H9 (cell line): Measurements from ENCODE around the gene LTK. TPM values are rescaled to one million over a fixed set of nuclear protein-coding genes. Genes with fewer than 3 reads are reported as not detected.
A peak's percentile ranks its signal among the peaks of the same experiment; 100 is the strongest.

Experiments used
- DNase-seq: peaks from one replicate; pipeline ENCODE4 v3.0.0-alpha.2; 2017
- H2AFZ ChIP-seq: one replicate; pipeline ENCODE4 v1.6.1; 2013; ENCODE audit warnings: mild to moderate bottlenecking, low read length, control low read depth, moderate library complexity
- H2AK5ac ChIP-seq: 2 replicates; pipeline ENCODE4 v1.6.1; 2013; ENCODE audit warnings: low read length, control low read depth, mixed read lengths; ENCODE audit not compliant: insufficient read length
- H2BK120ac ChIP-seq: one replicate; pipeline ENCODE4 v1.6.1; 2013; ENCODE audit warnings: low read depth, mild to moderate bottlenecking, low read length, control low read depth, inconsistent platforms; ENCODE audit not compliant: poor library complexity, severe bottlenecking
- H2BK12ac ChIP-seq: 2 replicates; pipeline ENCODE4 v1.6.1; 2013; ENCODE audit warnings: low read length, control low read depth, mixed read lengths, low read depth; ENCODE audit not compliant: insufficient read length
- H2BK15ac ChIP-seq: 2 replicates; pipeline ENCODE4 v1.6.1; 2013; ENCODE audit warnings: low read depth, low read length, control low read depth
- H2BK20ac ChIP-seq: one replicate; pipeline ENCODE4 v1.6.1; 2013; ENCODE audit warnings: low read depth, mild to moderate bottlenecking, low read length, control low read depth, inconsistent platforms; ENCODE audit not compliant: poor library complexity, severe bottlenecking
- H2BK5ac ChIP-seq: 2 replicates; pipeline ENCODE4 v1.6.1; 2013; ENCODE audit warnings: low read length, control low read depth, mixed read lengths; ENCODE audit not compliant: insufficient read length
- H3K14ac ChIP-seq: 2 replicates; pipeline ENCODE4 v1.6.1; 2013; ENCODE audit warnings: low read length, control low read depth; ENCODE audit not compliant: insufficient read depth
- H3K18ac ChIP-seq: 2 replicates; pipeline ENCODE4 v1.6.1; 2013; ENCODE audit warnings: low read depth, mild to moderate bottlenecking, mixed read lengths, low read length, control low read depth; ENCODE audit not compliant: insufficient read length
- H3K23ac ChIP-seq: 2 replicates; pipeline ENCODE4 v1.6.1; 2013; ENCODE audit warnings: low read length, control low read depth, mixed read lengths, low read depth; ENCODE audit not compliant: insufficient read length
- H3K23me2 ChIP-seq: 2 replicates; pipeline ENCODE4 v1.6.1; 2013; ENCODE audit warnings: low read depth, mild to moderate bottlenecking, mixed read lengths, low read length, control low read depth; ENCODE audit not compliant: insufficient read length, poor library complexity, severe bottlenecking
- H3K27ac ChIP-seq: 2 replicates; pipeline ENCODE4 v1.5.1; 2013; ENCODE audit warnings: low read length, control low read depth, mixed read lengths, low read depth; ENCODE audit not compliant: insufficient read length
- H3K27me3 ChIP-seq: 2 replicates; pipeline ENCODE4 v1.6.1; 2013; ENCODE audit warnings: low read length, control low read depth, inconsistent platforms; ENCODE audit not compliant: insufficient read depth
- H3K4ac ChIP-seq: 2 replicates; pipeline ENCODE4 v1.6.1; 2013; ENCODE audit warnings: low read depth, mild to moderate bottlenecking, control low read depth, inconsistent platforms, low read length, moderate library complexity
- H3K4me1 ChIP-seq: 2 replicates; pipeline ENCODE4 v1.6.1; 2013; ENCODE audit warnings: low read length, control low read depth, inconsistent platforms; ENCODE audit not compliant: insufficient read depth
- H3K4me2 ChIP-seq: 2 replicates; pipeline ENCODE4 v1.6.1; 2013; ENCODE audit warnings: low read length, control low read depth, mixed read lengths; ENCODE audit not compliant: insufficient read length, insufficient read depth
- H3K56ac ChIP-seq: 2 replicates; pipeline ENCODE4 v1.6.1; 2013; ENCODE audit warnings: low read depth, mild to moderate bottlenecking, mixed read lengths, low read length, control low read depth; ENCODE audit not compliant: insufficient read length
- H3K79me1 ChIP-seq: 2 replicates; pipeline ENCODE4 v1.6.1; 2013; ENCODE audit warnings: low read depth, mild to moderate bottlenecking, moderate library complexity, low read length, control low read depth, inconsistent platforms; ENCODE audit not compliant: insufficient read depth, poor library complexity, severe bottlenecking
- H3K79me2 ChIP-seq: 2 replicates; pipeline ENCODE4 v1.6.1; 2013; ENCODE audit warnings: low read length, control low read depth, inconsistent platforms; ENCODE audit not compliant: insufficient read depth
- H3K9ac ChIP-seq: 2 replicates; pipeline ENCODE4 v1.6.1; 2013; ENCODE audit warnings: low read length, control low read depth, mixed read lengths; ENCODE audit not compliant: insufficient read length; ENCODE audit errors: extremely low read depth
- H3K9me3 ChIP-seq: one replicate; pipeline ENCODE4 v1.6.1; 2013; ENCODE audit warnings: low read depth, low read length, inconsistent platforms; ENCODE audit not compliant: control insufficient read depth
- H3T11ph ChIP-seq: one replicate; pipeline ENCODE4 v1.6.1; 2013; ENCODE audit warnings: mild to moderate bottlenecking, low read length, control low read depth, inconsistent platforms
- H4K20me1 ChIP-seq: one replicate; pipeline ENCODE4 v1.6.1; 2013; ENCODE audit not compliant: control insufficient read depth, insufficient read length, insufficient read depth
- H4K5ac ChIP-seq: 2 replicates; pipeline ENCODE4 v1.6.1; 2013; ENCODE audit warnings: low read depth, mild to moderate bottlenecking, mixed read lengths, low read length, control low read depth; ENCODE audit not compliant: insufficient read length
- H4K8ac ChIP-seq: replicated peaks from 2 replicates; pipeline ENCODE4 v1.6.1; 2013; ENCODE audit warnings: low read length, control low read depth, mixed read lengths, low read depth; ENCODE audit not compliant: insufficient read length
- H4K91ac ChIP-seq: 2 replicates; pipeline ENCODE4 v1.6.1; 2013; ENCODE audit warnings: low read depth, mild to moderate bottlenecking, moderate library complexity, mixed read lengths, low read length, control low read depth; ENCODE audit not compliant: insufficient read length
- H3K27ac Mint-ChIP-seq, 3 experiments: 2 replicates in 2 of 3; 3 replicates in 1 of 3; pipeline ENCODE4 v1.8.0; 2020 to 2021; ENCODE audit warnings: mixed read lengths in 3 of 3, mild to moderate bottlenecking in 1 of 3, moderate library complexity in 1 of 3
- H3K27me3 Mint-ChIP-seq: 2 replicates; pipeline ENCODE4 v1.8.0; 2021; ENCODE audit warnings: low read depth, mild to moderate bottlenecking, moderate library complexity, mixed read lengths
- H3K36me3 Mint-ChIP-seq, 3 experiments: 2 replicates in 2 of 3; 3 replicates in 1 of 3; pipeline ENCODE4 v1.8.0; 2020 to 2021; ENCODE audit warnings: low read depth in 3 of 3, mixed read lengths in 3 of 3; ENCODE audit not compliant: insufficient read depth in 1 of 3
- H3K4me1 Mint-ChIP-seq, 2 experiments: 2 replicates each; pipeline ENCODE4 v1.8.0; 2020; ENCODE audit warnings: mixed read lengths in 2 of 2
- H3K4me3 Mint-ChIP-seq, 2 experiments: 2 replicates in 1 of 2; 3 replicates in 1 of 2; pipeline ENCODE4 v1.8.0; 2020 to 2021; ENCODE audit warnings: mild to moderate bottlenecking in 2 of 2, mixed read lengths in 2 of 2, moderate library complexity in 1 of 2
- H3K9me3 Mint-ChIP-seq, 2 experiments: 2 replicates in 1 of 2; 3 replicates in 1 of 2; pipeline ENCODE4 v1.8.0; 2020; ENCODE audit warnings: mild to moderate bottlenecking in 2 of 2, mixed read lengths in 2 of 2, moderate library complexity in 1 of 2
- CTCF ChIP-seq: fragments of 200-600 bp; sonication (generic); conservative IDR thresholded peaks from 3 replicates; pipeline ENCODE4 v1.8.0; 2021; ENCODE audit warnings: antibody characterized with exemption, mild to moderate bottlenecking
- WGBS: extraction: QIAGEN DNeasy Blood & Tissue Kit; methylation state at CpG from one replicate; pipeline ENCODE4 v1.1.7; 2013; ENCODE audit warnings: missing lambda C conversion rate, low lambda C conversion rate, mixed read lengths; ENCODE audit not compliant: insufficient read length; ENCODE audit errors: extremely low coverage; 5-methylcytosine and 5-hydroxymethylcytosine counted together
- total RNA-seq: library from RNA; stranded (reverse); gene quantifications from 2 replicates; pipeline ENCODE4 v1.2.1, GENCODE V29; 2021

Gene LTK
- total RNA-seq, 1 experiment from 2014 or later = 0.31 TPM

- Histone ChIP-seq H3K9ac (no peak overlapping the region), H2BK20ac (no peak overlapping the region), H3K4me2 (no peak overlapping the region), H2AK5ac (no peak overlapping the region), H3K27me3 (no peaks in the 10 kb centered on the region), H4K5ac (no peak overlapping the region), H3K4ac (no peak overlapping the region), H2BK15ac (no peak overlapping the region), H3K56ac (no peak overlapping the region), H3K18ac (no peak overlapping the region), H4K91ac (no peak overlapping the region), H2BK120ac (no peak overlapping the region), H4K20me1 (no peaks in the 10 kb centered on the region), H2AFZ (no peak overlapping the region), H3K9me3 (no peaks in the 10 kb centered on the region), H3K4me1 (no peaks in the 10 kb centered on the region), H3K23ac (no peak overlapping the region), H3T11ph (no peak overlapping the region), H2BK12ac (no peak overlapping the region), H3K79me1 (no peaks in the 10 kb centered on the region), H3K27ac (no peak overlapping the region), H3K23me2 (no peaks in the 10 kb centered on the region), H3K79me2 (no peaks in the 10 kb centered on the region), H3K14ac (no peak overlapping the region), H2BK5ac (no peak overlapping the region), H4K8ac (no peak overlapping the region)
- no peak for DNase-seq
- WGBS = no CpG with 5 or more reads among the region's 5 CpGs
- H3K4me1 Mint-ChIP-seq = no peaks in the 10 kb centered on the region
- no peak overlapping the region for H3K4me3 Mint-ChIP-seq
- H3K27me3 Mint-ChIP-seq = no peaks in the 10 kb centered on the region
- peaks cover 17 to 60% (median 59%) of the 10 kb centered on the region in 3 experiments; a peak in 6 of 7 replicates for H3K36me3 Mint-ChIP-seq
- H3K27ac Mint-ChIP-seq = peak overlapping the region in 1 of 3 experiments; percentile 44; a peak in 1 of 7 replicates
- H3K9me3 Mint-ChIP-seq = no peaks in the 10 kb centered on the region; a peak in 1 of 5 replicates
- no peak for TF ChIP-seq CTCF
Measured at GRCh38 chr15:41523097-41523496, 9.5 kb upstream of the LTK start.
